Subcutaneous abdominal adipose tissue (tissue), 5 donors: ENCODE measurements around the gene GABARAPL2.
"Not testable (repeated sequence)": the region's sequence is repeated elsewhere in the genome, so short reads cannot be mapped to it uniquely, and the experiment has no call there.

Source experiments
- H3K27ac ChIP-seq: one replicate; pipeline ENCODE4 v1.7.0; 2013; ENCODE audit warnings: low read depth, mild to moderate bottlenecking, inconsistent platforms, low read length, moderate library complexity
- H3K27me3 ChIP-seq, 5 donors: one replicate each; pipeline ENCODE4 v1.7.0; 2013; ENCODE audit warnings: low read length in 5 of 5, inconsistent platforms in 1 of 5; ENCODE audit not compliant: control insufficient read depth in 5 of 5, insufficient read depth in 4 of 5
- H3K36me3 ChIP-seq, 5 donors: one replicate each; pipeline ENCODE4 v1.7.0; 2013; ENCODE audit warnings: low read length in 5 of 5; ENCODE audit not compliant: control insufficient read depth in 5 of 5, insufficient read depth in 5 of 5
- H3K4me1 ChIP-seq, 5 donors: one replicate each; pipeline ENCODE4 v1.7.0; 2013; ENCODE audit warnings: low read length in 5 of 5, mild to moderate bottlenecking in 3 of 5, moderate library complexity in 1 of 5; ENCODE audit not compliant: control insufficient read depth in 5 of 5, insufficient read depth in 5 of 5
- H3K4me3 ChIP-seq, 5 donors: one replicate each; pipeline ENCODE4 v1.7.0; 2013; ENCODE audit warnings: low read length in 5 of 5, low read depth in 1 of 5
- H3K9ac ChIP-seq, 5 donors: one replicate each; pipeline ENCODE4 v1.7.0; 2013; ENCODE audit warnings: low read length in 5 of 5, mild to moderate bottlenecking in 4 of 5, moderate library complexity in 3 of 5
- H3K9me3 ChIP-seq, 5 donors: one replicate each; pipeline ENCODE4 v1.7.0; 2013; ENCODE audit warnings: low read length in 5 of 5; ENCODE audit not compliant: control insufficient read depth in 5 of 5
- donor health status: healthy.
- donor health status: healthy.
- donor health status: healthy.
- donor health status: healthy.
- donor health status: healthy.

The GABARAPL2 gene

DNA sequence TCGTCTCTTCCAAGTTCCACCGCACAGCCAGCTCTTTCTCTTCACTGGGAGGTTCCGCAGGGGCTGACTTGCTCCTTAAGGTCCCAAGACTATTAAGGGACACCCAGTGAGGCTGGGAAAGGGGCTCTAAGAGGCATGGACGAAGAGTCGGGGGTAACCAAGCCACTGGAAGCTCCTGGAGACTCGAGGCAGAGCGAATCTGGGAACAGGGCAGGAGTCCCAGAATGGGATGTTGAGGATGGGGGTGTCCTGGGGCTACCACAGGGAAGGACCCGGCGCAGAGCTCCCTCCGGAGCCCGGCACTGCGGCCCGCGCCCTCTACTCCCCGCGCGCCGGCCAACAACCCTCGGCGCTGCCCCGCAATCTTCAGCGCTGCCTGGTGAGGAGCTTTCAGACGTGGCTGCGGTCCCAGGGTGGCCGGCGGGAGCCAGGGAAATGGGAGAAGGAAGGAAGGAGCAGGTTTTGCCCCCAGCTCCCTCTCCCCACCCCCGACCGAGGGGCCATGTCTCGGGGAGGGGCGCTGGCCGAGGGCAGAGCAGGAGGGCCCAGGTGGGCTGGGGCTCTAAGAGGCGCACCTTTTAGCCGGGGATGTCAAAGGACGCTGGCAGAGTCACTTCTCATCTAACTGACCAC, 30.9 kb upstream of the GABARAPL2 start:
- no peaks in the 10 kb centered on the region for H3K9me3 ChIP-seq
- no peaks in the 10 kb centered on the region for H3K36me3 ChIP-seq
- H3K9ac ChIP-seq = no peak overlapping the region
- no peak overlapping the region for H3K4me3 ChIP-seq
- peaks cover 0 to 3% (median 0%) of the 10 kb centered on the region in 5 donors for H3K27me3 ChIP-seq
- H3K27ac ChIP-seq = no peak overlapping the region
- no peaks in the 10 kb centered on the region for H3K4me1 ChIP-seq

DNA sequence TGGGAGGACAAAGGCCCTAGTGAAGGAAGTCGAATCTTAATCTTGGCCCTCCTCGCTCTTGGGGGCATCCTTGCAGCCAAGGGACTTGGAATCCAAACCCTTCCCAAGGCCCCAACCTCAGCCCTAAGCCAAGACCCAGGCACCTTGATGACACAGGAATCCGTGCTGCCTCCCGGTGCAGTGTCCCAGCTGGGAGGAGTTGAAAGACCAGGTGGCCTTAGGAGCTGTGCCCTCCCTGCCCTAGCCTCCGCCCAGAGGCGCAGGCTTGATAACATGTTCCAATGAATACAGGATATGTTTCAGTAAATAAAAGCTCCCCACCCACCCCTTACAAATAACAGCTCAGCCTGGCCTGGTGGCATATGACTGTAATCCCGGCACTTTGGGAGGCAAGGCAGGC, 30.3 kb upstream of the GABARAPL2 start, which contains the start of gene CHST5:
TSS of gene CHST5 (minus strand) at position 208 of the 400 bp plus-strand sequence. CDS start 5,724 bp downstream, outside the sequence.
- no peak within 1 kb of the TSS for H3K9ac ChIP-seq
- no peak within 1 kb of the TSS for H3K4me3 ChIP-seq
- H3K4me1 ChIP-seq = no peaks in the 10 kb centered on the region
- H3K9me3 ChIP-seq = no peaks in the 10 kb centered on the region
- H3K27me3 ChIP-seq = peaks cover 0 to 3% (median 0%) of the 10 kb centered on the region in 5 donors
- H3K27ac ChIP-seq = no peak within 1 kb of the TSS
- no peaks in the 10 kb centered on the region for H3K36me3 ChIP-seq

DNA sequence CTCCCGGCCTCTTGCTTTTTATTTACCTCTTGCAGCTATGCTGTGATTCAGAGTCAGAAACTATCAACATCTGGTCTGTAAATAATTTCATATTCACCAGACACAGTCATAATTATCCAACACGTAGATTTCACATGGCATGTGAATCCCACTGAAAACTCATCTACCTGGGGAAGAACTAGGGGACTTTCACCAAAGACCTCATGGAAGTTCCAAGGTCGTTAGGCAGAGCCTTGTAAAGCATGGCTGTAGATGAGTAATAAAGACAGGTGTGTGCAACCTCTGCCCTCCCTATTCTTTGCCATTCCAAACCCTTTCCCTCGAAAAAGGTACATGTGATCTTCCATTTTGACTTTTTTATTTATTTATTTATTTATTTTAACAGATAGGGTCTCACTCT, 28.4 kb upstream of the GABARAPL2 start:
- no peak overlapping the region for H3K9ac ChIP-seq
- no peak overlapping the region for H3K27ac ChIP-seq
- H3K4me1 ChIP-seq = no peaks in the 10 kb centered on the region
- H3K36me3 ChIP-seq = peaks cover 0 to 3% (median 0%) of the 10 kb centered on the region in 5 donors
- no peak overlapping the region for H3K4me3 ChIP-seq
- H3K9me3 ChIP-seq = no peaks in the 10 kb centered on the region
- peaks cover 0 to 3% (median 0%) of the 10 kb centered on the region in 5 donors for H3K27me3 ChIP-seq

DNA sequence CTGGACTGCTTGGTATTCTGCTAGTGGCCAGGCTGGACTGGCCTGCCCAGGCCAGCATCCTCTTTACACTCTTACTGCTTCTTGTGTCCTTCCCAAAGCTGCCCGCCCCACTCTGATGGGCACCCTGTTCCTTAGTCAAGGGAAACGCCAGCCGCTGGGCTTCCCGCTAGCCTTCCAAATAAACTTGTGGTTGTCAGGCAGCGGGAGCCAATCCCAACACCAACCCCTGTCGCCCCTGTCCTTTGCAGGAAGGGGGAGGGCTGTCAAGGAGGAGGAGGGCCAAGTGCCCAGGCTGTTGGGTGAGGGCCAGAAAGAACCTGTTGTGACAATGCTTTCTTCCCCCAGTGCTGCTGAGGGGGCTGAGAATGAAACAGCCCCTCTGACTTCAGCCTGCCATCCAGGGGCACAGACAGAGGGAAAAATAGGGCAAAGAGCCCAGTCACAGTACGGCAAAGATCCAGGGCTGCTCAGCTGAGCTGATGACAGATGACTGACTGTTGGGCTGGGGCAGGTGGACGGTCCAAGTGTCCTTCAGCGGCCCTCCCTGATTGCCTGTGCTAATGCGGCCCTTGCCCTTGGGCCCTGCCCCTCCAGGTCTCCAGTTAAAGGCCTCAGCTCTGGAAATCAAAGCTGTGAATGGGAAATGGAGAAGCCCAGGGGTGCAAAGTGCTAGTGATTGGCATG, 27.2 kb upstream of the GABARAPL2 start:
- H3K4me3 ChIP-seq, H3K27me3 ChIP-seq, H3K27ac ChIP-seq, H3K9ac ChIP-seq, H3K4me1 ChIP-seq, H3K9me3 ChIP-seq, H3K36me3 ChIP-seq: not testable (repeated sequence)

DNA sequence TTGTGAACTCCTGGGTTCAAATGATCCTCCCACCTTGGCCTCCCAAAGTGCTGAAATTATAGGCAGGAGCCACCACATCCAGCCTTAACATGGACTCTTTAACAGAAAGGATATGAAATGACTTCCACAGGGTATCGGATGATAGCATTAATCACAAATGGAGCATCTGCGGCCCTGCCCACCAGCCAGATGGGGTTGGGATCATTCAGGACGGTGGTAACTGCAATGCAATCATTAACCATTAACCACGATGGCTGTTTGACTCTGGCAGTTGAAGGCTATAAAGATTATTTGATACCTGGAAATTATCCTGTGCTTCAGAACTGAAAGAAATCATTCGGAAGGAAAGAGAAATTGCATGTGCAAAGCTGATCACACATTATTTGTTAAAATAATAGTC, 24.9 kb upstream of the GABARAPL2 start:
- H3K4me1 ChIP-seq = no peaks in the 10 kb centered on the region

DNA sequence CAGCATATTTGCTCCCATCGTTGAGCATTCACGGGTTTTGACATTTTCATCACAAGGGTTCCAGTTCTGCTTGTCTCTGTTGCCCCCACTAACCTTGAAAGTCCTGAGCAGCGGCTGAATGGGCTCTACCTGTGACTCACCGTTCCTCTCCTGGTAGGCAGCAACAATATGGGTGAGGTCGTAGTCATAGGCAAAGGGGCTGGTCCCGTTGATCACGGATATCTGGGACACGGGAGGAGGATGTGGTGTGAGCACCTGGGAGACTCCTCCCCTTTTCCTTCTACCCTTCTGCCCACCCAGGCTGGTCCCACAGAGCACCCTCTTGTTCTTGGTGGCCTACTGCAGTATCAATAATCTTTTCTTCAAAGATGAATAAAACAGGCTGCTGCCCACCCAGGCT, 23.7 kb upstream of the GABARAPL2 start:
- not testable (repeated sequence) for H3K4me3 ChIP-seq, H3K9ac ChIP-seq, H3K27ac ChIP-seq, H3K36me3 ChIP-seq, H3K27me3 ChIP-seq, H3K9me3 ChIP-seq, H3K4me1 ChIP-seq

More for the DNA sequence above, 24.9 kb upstream of the GABARAPL2 start:
- Histone ChIP-seq H3K9ac (no peak overlapping the region), H3K27ac (no peak overlapping the region), H3K4me3 (no peak overlapping the region), H3K27me3 (no peaks in the 10 kb centered on the region), H3K9me3 (no peaks in the 10 kb centered on the region), H3K36me3 (peaks cover 0 to 9% (median 6%) of the 10 kb centered on the region in 5 donors)

DNA sequence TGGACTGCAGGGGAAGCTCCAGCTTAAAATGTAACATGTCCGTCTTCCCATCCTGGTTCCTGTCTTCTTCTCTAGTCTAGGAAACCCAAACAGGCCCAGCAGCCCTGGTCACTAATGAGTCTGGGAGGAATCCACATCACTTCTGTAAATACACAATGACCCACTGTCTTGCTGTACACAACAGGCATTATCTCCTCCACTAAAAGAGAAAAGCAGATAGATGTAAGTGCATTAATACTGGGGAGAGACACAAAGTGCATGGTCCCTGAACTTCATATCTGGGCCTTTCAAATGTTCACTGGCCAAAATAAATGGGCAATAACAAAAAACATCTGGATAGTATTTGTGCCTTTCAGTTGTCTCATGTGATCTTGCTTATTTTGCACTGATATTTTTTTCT, 20.3 kb upstream of the GABARAPL2 start:
- H3K27ac ChIP-seq, H3K36me3 ChIP-seq: not testable (repeated sequence)

DNA sequence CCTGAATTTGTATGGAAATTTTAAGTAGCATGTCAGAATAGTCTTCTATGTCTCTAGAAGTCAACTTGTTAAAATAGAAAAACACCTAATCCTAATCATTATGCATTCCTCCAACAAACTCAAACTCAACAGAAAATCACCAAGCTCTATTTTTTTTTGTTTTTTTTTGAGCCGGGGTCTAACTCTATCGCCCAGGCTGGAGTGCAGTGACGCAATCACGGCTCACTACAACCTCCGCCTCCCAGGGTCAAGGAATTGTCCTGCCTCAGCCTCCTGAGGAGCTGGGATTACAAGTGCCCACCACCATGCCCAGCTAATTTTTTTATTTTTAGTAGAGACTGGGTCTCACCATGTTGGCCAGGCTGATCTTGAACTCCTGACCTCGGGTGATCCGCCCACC, 19.9 kb upstream of the GABARAPL2 start:
- no peaks in the 10 kb centered on the region for H3K9me3 ChIP-seq
- no peak overlapping the region for H3K9ac ChIP-seq
- no peak overlapping the region for H3K27ac ChIP-seq
- H3K4me1 ChIP-seq = peaks cover 0 to 6% (median 3%) of the 10 kb centered on the region in 5 donors
- no peaks in the 10 kb centered on the region for H3K27me3 ChIP-seq
- no peak overlapping the region for H3K4me3 ChIP-seq
- peaks cover 0 to 9% (median 6%) of the 10 kb centered on the region in 5 donors for H3K36me3 ChIP-seq

More for the DNA sequence above, 20.3 kb upstream of the GABARAPL2 start:
- H3K4me1 ChIP-seq, H3K9me3 ChIP-seq, H3K27me3 ChIP-seq, H3K9ac ChIP-seq, H3K4me3 ChIP-seq: not testable (repeated sequence)

DNA sequence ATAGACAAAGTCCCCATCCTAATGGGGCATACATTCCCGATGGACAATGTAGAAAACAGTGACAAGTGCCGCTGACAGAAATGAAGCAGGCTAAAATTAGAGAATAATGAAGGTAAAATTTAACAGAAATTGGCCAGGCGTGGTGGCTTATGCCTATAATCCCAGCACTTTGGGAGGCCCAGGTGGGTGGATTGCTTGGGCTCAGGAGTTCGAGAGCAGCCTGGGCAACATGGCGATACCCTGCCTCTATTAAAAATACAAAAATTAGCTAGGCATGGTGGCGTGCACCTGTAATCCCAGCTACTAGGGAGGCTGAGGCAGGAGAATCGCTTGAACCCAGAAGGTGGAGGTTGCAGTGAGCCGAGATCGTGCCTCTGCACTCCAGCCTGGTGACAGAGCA, 17.7 kb upstream of the GABARAPL2 start:
- not testable (repeated sequence) for H3K4me3 ChIP-seq, H3K27me3 ChIP-seq

DNA sequence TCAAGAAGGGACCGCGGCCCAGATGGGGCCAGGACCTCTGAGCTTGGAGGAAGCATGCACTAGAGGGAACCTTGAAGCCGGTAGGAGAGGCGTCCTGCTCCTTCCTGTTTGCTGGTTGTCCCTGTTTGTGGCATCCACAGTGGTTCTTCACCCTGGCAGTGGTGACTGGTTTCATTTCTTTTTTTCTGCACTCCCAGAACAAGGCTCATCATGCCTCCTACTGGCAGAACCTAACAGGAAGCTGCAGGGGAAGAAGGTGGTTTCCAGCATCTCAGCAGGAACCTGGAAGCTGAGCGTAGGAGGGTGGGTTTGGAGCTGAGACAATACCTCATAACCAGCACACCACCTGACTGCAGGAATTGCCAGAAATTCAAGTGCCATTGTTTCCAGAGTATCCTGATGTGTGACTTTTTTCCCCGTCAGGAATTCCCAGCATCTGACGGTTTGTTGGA, 15.9 kb upstream of the GABARAPL2 start:
- Histone ChIP-seq H3K9ac (peak overlapping the region in 1 of 5 donors; percentile 24), H3K9me3 (no peaks in the 10 kb centered on the region), H3K27ac (peak overlapping the region; percentile 41), H3K27me3 (no peaks in the 10 kb centered on the region), H3K36me3 (no peaks in the 10 kb centered on the region), H3K4me3 (peak overlapping the region in 3 of 5 donors; percentile 12 to 27 (median 25)), H3K4me1 (peaks cover 3 to 14% (median 7%) of the 10 kb centered on the region in 5 donors)

More for the DNA sequence above, 17.7 kb upstream of the GABARAPL2 start:
- not testable (repeated sequence) for H3K4me1 ChIP-seq, H3K9me3 ChIP-seq, H3K36me3 ChIP-seq, H3K27ac ChIP-seq, H3K9ac ChIP-seq
